Epithelial cell of esophagus (primary cell): ENCODE data around the gene ARHGEF6.
"Not testable (repeated sequence)": the region's sequence is repeated elsewhere in the genome, so short reads cannot be mapped to it uniquely, and the experiment has no call there.

Source experiments
- DNase-seq: peaks from one replicate; pipeline ENCODE4 v3.0.0; 2010; ENCODE audit warnings: low read depth
- H3K4me3 ChIP-seq: 2 replicates; pipeline ENCODE4 v1.5.1; 2011; ENCODE audit warnings: mild to moderate bottlenecking, low read length, control low read depth
- TF ChIP-seq, protein P1 (sequence below): IDR thresholded peaks from 2 replicates; pipeline ENCODE4 v1.5.1; 2011; ENCODE audit warnings: low read depth, mild to moderate bottlenecking, low read length, control low read depth, inconsistent platforms; ENCODE audit not compliant: insufficient read depth; ENCODE audit errors: missing control alignments

ARHGEF6 gene

DNA sequence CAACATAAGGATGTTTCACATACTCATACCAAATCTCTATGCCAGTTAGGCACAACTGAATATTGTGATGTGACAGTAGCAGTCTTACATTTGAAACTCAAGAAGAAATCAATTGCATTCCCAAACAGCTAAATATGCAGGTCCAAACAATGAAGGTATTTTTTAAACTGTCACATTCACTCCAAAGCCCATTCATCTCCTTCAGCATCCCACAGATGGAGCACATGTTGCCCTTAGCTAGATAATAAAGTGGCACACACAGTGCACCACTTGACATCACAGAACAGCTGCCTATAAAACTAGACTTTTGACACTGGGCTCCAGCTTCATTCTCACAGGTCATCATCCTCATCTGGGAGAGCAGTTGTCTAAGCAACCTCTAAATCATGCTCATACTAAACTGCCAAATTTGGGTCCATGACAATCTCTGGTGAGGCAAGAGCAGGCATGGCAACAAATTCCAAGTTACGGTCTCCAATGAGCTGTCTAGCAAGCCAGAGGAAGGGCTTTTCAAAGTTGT is 26.2 kb upstream of the ARHGEF6 start:
- DNase-seq, result no peak
- no peak overlapping the region for H3K4me3 ChIP-seq
- TF ChIP-seq, protein P1, sequence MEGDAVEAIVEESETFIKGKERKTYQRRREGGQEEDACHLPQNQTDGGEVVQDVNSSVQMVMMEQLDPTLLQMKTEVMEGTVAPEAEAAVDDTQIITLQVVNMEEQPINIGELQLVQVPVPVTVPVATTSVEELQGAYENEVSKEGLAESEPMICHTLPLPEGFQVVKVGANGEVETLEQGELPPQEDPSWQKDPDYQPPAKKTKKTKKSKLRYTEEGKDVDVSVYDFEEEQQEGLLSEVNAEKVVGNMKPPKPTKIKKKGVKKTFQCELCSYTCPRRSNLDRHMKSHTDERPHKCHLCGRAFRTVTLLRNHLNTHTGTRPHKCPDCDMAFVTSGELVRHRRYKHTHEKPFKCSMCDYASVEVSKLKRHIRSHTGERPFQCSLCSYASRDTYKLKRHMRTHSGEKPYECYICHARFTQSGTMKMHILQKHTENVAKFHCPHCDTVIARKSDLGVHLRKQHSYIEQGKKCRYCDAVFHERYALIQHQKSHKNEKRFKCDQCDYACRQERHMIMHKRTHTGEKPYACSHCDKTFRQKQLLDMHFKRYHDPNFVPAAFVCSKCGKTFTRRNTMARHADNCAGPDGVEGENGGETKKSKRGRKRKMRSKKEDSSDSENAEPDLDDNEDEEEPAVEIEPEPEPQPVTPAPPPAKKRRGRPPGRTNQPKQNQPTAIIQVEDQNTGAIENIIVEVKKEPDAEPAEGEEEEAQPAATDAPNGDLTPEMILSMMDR, result no peak

DNA sequence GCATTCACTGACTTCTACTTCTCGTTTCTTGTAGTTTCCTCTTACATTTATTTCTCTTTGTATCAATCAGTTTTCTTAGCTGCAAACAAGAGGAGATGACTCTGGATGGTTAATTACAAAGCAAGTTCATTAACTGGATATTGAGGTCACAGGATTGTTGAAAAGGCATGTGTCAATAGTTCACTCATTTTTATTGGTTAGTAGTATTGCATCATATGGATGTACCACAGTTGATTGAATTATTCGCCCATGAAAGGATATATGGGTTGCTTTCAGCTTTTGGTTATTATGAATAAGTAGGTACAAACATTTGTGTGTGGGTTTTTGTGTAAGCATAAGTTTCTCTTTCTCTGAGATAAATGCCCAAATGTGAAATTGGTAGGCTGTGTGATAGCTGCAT is 21.8 kb upstream of the ARHGEF6 start:
- H3K4me3 ChIP-seq, result no peak overlapping the region
- TF ChIP-seq, protein P1, result no peak
- no peak for DNase-seq

DNA sequence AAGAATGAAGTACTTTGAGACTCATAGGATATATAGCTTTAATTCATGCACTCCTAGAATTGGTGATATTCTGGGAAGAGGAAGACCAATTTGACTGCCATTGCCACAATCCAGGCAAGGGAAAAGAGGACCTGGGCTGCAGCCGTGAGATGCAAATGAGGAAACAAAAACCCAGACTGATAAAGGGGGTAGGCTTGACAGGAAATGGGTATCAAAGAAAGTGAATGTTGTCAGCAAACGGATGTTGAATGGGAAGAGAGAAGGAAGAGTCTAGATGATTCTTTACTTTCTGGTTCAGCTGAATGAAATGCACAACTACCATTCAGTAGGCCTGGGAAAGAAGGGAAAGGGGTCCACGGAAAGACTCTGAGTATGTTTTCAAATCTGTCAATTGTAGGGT is 17.1 kb upstream of the ARHGEF6 start:
- TF ChIP-seq, protein P1, result no peak
- DNase-seq, result no peak
- no peak overlapping the region for H3K4me3 ChIP-seq

DNA sequence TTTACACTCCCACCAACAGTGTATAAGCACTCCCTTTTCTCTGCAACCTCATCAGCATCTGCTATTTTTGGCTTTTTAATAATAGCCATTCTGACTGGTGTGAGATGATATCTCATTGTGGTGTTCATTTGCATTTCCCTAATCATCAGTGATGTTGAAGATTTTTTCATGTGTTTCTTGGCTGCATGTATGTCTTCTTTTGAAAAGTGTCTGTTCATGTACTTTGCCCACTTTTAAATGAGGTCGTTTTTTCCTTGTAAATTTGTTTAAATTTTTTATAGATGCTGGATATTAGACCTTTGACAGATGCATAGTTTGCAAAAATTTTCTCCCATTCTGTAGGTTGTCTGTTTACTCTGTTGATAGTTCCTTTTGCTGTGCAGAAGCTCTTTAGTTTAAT is 14.4 kb upstream of the ARHGEF6 start:
- not testable (repeated sequence) for DNase-seq, H3K4me3 ChIP-seq

DNA sequence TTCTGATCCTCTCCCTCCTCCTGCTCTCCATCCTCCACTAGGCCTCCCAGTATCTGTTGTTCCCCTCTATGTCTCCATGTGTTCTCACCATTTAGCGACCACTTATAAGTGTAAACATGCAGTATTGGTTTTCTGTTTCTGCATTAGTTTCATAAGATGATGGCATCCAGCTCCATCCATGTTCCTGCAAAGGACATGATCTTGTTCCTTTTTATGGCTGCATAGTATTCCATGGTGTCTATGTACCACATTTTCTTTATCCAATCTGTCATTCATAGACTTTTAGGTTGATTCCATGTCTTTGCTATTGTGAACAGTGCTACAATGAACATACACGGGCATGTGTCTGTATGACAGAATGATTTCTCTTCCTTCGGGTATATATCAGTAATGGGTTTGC is 13.9 kb upstream of the ARHGEF6 start:
- H3K4me3 ChIP-seq, DNase-seq: not testable (repeated sequence)

DNA sequence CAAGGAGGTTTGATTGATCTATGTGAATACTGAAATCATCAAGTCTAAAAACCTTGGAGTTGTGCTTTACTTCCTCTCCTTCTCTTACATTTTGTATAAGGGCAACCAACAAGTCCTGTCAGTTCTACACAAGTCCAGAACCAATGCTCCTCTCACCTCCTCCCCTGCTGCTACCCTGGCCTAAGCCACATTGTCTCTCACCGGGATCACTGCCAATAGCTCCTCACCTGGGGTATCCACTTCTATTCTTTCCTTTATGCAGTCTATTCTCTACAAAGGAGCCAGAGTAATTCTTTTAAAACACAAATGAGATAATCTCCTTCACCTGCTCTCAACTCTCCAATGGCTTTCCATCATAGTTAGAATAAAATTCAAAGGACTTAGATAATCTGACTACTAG is 13.3 kb upstream of the ARHGEF6 start:
- no peak for DNase-seq
- H3K4me3 ChIP-seq, result no peak overlapping the region
- TF ChIP-seq, protein P1, result no peak

DNA sequence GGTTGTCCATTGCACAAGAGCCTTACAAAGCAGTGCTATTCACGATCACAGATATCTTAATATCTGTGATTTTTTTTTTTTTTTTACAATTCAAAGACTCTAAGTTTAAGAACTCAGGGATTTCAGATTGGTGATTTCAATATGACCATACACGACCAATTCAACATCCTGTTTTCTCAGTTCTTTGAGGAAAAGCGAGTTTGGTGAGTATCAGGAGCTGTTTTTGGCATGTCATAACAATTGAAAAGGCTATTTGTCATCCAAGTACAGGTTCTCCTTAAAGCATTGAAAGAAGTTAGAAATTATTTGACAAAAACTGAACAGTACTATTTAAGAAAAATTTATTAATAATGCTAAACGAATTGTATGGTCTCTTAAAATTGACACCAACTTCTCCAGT is 9.1 kb upstream of the ARHGEF6 start:
- DNase-seq, result peak; percentile 38
- H3K4me3 ChIP-seq, result no peak overlapping the region
- TF ChIP-seq, protein P1, result no peak

DNA sequence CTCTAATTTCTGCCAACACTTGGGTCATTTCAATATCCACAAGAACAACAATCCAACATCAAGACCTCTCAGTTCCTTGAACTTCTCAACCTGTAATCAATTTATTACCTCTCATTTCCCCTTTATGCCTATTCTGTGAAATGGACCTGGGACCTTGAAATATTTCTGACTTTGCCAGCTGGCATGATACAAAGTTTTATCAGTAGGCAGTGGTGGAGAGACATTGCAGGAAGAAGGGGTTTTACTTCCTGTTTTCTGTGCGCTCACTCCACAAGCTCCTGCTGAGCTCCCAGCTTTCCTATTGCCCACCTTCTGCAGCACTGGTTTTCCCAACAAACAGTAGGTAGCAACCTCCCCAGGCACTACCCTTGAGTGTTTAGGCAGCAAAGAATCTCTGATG is 3.5 kb upstream of the ARHGEF6 start:
- DNase-seq, result no peak
- TF ChIP-seq, protein P1, result no peak
- no peak overlapping the region for H3K4me3 ChIP-seq
